Liver (tissue), 9 donors: ENCODE measurements around the gene ERICH4. TPM values are rescaled to one million over a fixed set of nuclear protein-coding genes. Genes with fewer than 3 reads are reported as not detected.

Experiments used
- DNase-seq: peaks from one replicate; pipeline ENCODE4 v3.0.0-alpha.2; 2017; ENCODE audit warnings: low spot score
- H3K27ac ChIP-seq, 2 donors: one replicate each; pipeline ENCODE4 v1.7.0; 2013; ENCODE audit warnings: inconsistent platforms in 2 of 2, low read length in 2 of 2, control low read depth in 1 of 2, low read depth in 1 of 2, mild to moderate bottlenecking in 1 of 2
- H3K27me3 ChIP-seq, 4 donors: one replicate each; pipeline versions ENCODE4 v1.6.1 to v1.7.0; 2013; ENCODE audit warnings: low read length in 3 of 4, inconsistent platforms in 1 of 4, mild to moderate bottlenecking in 1 of 4, moderate library complexity in 1 of 4; ENCODE audit not compliant: control insufficient read depth in 4 of 4, insufficient read depth in 4 of 4
- H3K36me3 ChIP-seq, 4 donors: one replicate each; pipeline versions ENCODE4 v1.6.1 to v1.7.0; 2013; ENCODE audit warnings: low read length in 3 of 4, mild to moderate bottlenecking in 3 of 4, low read depth in 1 of 4, moderate library complexity in 1 of 4; ENCODE audit not compliant: control insufficient read depth in 4 of 4, insufficient read depth in 3 of 4
- H3K4me1 ChIP-seq, 4 donors: one replicate each; pipeline versions ENCODE4 v1.6.1 to v1.7.0; 2013; ENCODE audit warnings: low read length in 3 of 4, mild to moderate bottlenecking in 3 of 4, moderate library complexity in 1 of 4; ENCODE audit not compliant: control insufficient read depth in 4 of 4, insufficient read depth in 4 of 4
- H3K4me3 ChIP-seq, 3 donors: one replicate each; pipeline versions ENCODE4 v1.6.1 to v1.7.0; 2013; ENCODE audit warnings: low read length in 3 of 3, control low read depth in 1 of 3, low read depth in 1 of 3, mild to moderate bottlenecking in 1 of 3
- H3K9ac ChIP-seq, 2 donors: one replicate each; pipeline ENCODE4 v1.7.0; 2013; ENCODE audit warnings: low read length in 2 of 2, mild to moderate bottlenecking in 2 of 2, moderate library complexity in 2 of 2, control low read depth in 1 of 2, low read depth in 1 of 2
- H3K9me3 ChIP-seq, 4 donors: one replicate each; pipeline versions ENCODE4 v1.6.1 to v1.7.0; 2013; ENCODE audit warnings: low read length in 3 of 4; ENCODE audit not compliant: control insufficient read depth in 4 of 4
- ATF3 ChIP-seq: IDR thresholded peaks from 2 replicates; pipeline ENCODE4 v1.6.1; 2016; ENCODE audit warnings: antibody characterized with exemption
- EGR1 ChIP-seq, 2 donors: IDR thresholded peaks; 2 replicates each; pipeline ENCODE4 v1.6.1; 2016 to 2018; ENCODE audit warnings: antibody characterized with exemption in 2 of 2, low read depth in 2 of 2
- FOXA1 ChIP-seq: IDR thresholded peaks from 2 replicates; pipeline ENCODE4 v1.6.1; 2016; ENCODE audit warnings: antibody characterized with exemption
- GABPA ChIP-seq, 2 donors: IDR thresholded peaks in 1 of 2; conservative IDR thresholded peaks in 1 of 2; 2 replicates each; pipeline ENCODE4 v1.6.1; 2016; ENCODE audit warnings: antibody characterized with exemption in 2 of 2, mild to moderate bottlenecking in 1 of 2, moderate library complexity in 1 of 2
- HNF4A ChIP-seq, 2 donors: conservative IDR thresholded peaks; 2 replicates each; pipeline ENCODE4 v1.6.1; 2016; ENCODE audit warnings: antibody characterized with exemption in 2 of 2, mild to moderate bottlenecking in 2 of 2
- HNF4G ChIP-seq: IDR thresholded peaks from 2 replicates; pipeline ENCODE4 v1.6.1; 2016; ENCODE audit warnings: antibody characterized with exemption
- JUND ChIP-seq, 2 donors: IDR thresholded peaks; 2 replicates each; pipeline ENCODE4 v1.6.1; 2016; ENCODE audit warnings: antibody characterized with exemption in 2 of 2
- MAX ChIP-seq: IDR thresholded peaks from 2 replicates; pipeline ENCODE4 v1.6.1; 2016; ENCODE audit warnings: antibody characterized with exemption
- NR2F2 ChIP-seq: IDR thresholded peaks from 2 replicates; pipeline ENCODE4 v1.6.1; 2016; ENCODE audit warnings: antibody characterized with exemption
- REST ChIP-seq: IDR thresholded peaks from 2 replicates; pipeline ENCODE4 v1.6.1; 2016; ENCODE audit warnings: antibody characterized with exemption, mild to moderate bottlenecking
- RXRA ChIP-seq, 2 donors: IDR thresholded peaks; 2 replicates each; pipeline ENCODE4 v1.6.1; 2017 to 2018; ENCODE audit warnings: antibody characterized with exemption in 2 of 2, mild to moderate bottlenecking in 1 of 2
- SP1 ChIP-seq: IDR thresholded peaks from 2 replicates; pipeline ENCODE4 v1.6.1; 2018; ENCODE audit warnings: antibody characterized with exemption, mild to moderate bottlenecking
- TAF1 ChIP-seq: conservative IDR thresholded peaks from 2 replicates; pipeline ENCODE4 v1.6.1; 2016; ENCODE audit warnings: antibody characterized with exemption, mild to moderate bottlenecking
- YY1 ChIP-seq: IDR thresholded peaks from 2 replicates; pipeline ENCODE4 v1.6.1; 2016; ENCODE audit warnings: antibody characterized with exemption, mild to moderate bottlenecking
- ZBTB33 ChIP-seq: IDR thresholded peaks from 2 replicates; pipeline ENCODE4 v1.6.1; 2016; ENCODE audit warnings: antibody characterized with exemption
- WGBS: extraction: QIAGEN DNeasy Blood & Tissue Kit; methylation state at CpG from one replicate; pipeline ENCODE4 v1.1.7; 2013; 5-methylcytosine and 5-hydroxymethylcytosine counted together
- polyA plus RNA-seq, 2 donors: library from polyadenylated mRNA; stranded (reverse) in 1 of 2; unstranded in 1 of 2; fragments of 200-250 nt in 1 of 2; fragments of >200 nt in 1 of 2; fragmentation: Nextera tagmentation in 1 of 2; extraction: Ambion mirVana in 1 of 2; gene quantifications; one replicate each; pipeline versions ENCODE4 v1.2.1 to v1.2.3, GENCODE V29; 2013 to 2015
- total RNA-seq, 2 donors: library from RNA; depleted of rRNA; stranded (reverse); fragments of >200 nt; gene quantifications; one replicate each; pipeline ENCODE4 v1.2.3, GENCODE V29; 2014
- donor health status: healthy.
- donor health status: healthy.
- donor health status: healthy.
- donor health status: healthy.
- donor health status: healthy.

The ERICH4 gene
- total and polyA plus RNA-seq, 4 donors, result not detected

GRCh38 chr19:41426116-41426841 is 16.7 kb upstream of the ERICH4 start:
- H3K4me3 ChIP-seq, result peak overlapping the region in 1 of 3 donors; percentile 9
- H3K27ac ChIP-seq, result no peak overlapping the region
- TF ChIP-seq ZBTB33, result no peak
- TF ChIP-seq REST, result no peak
- no peak for TF ChIP-seq ATF3
- no peak for TF ChIP-seq EGR1 (IDR thresholded peaks at IDR 0.05; ENCODE audit: low read depth in 2 of 2)
- TF ChIP-seq JUND (IDR thresholded peaks at IDR 0.05), result no peak
- TF ChIP-seq HNF4A (conservative IDR thresholded peaks at IDR 0.05), result no peak
- no peak for TF ChIP-seq GABPA (IDR thresholded peaks at IDR 0.05 in 1 of 2, conservative IDR thresholded peaks at IDR 0.05 in 1 of 2)
- no peak for DNase-seq
- H3K36me3 ChIP-seq, result peaks cover 9 to 46% (median 10%) of the 10 kb centered on the region in 4 donors
- WGBS, result 86% methylated on average over 36 of the region's 36 CpGs
- H3K9ac ChIP-seq, result no peak overlapping the region
- peaks cover 0 to 5% (median 3%) of the 10 kb centered on the region in 4 donors for H3K4me1 ChIP-seq
- H3K27me3 ChIP-seq, result no peaks in the 10 kb centered on the region
- no peaks in the 10 kb centered on the region for H3K9me3 ChIP-seq

- H3K9me3 ChIP-seq, result no peaks in the 10 kb centered on the region
- 52% methylated on average over 19 of the region's 19 CpGs for WGBS
- no peak within 1 kb of the TSS for H3K9ac ChIP-seq
- H3K27me3 ChIP-seq, result no peaks in the 10 kb centered on the region
- DNase-seq, result peak; percentile 86
- peak within 1 kb of the TSS; percentile 47 to 53 for H3K27ac ChIP-seq
- peaks cover 6 to 39% (median 10%) of the 10 kb centered on the region in 4 donors for H3K36me3 ChIP-seq
- peaks cover 0 to 13% (median 10%) of the 10 kb centered on the region in 4 donors for H3K4me1 ChIP-seq
- TF ChIP-seq RXRA (IDR thresholded peaks at IDR 0.05) (no peak), GABPA (IDR thresholded peaks at IDR 0.05 in 1 of 2, conservative IDR thresholded peaks at IDR 0.05 in 1 of 2) (no peak), YY1 (no peak), FOXA1 (no peak), MAX (no peak), HNF4G (no peak), NR2F2 (no peak), TAF1 (no peak), SP1 (no peak)
- peak within 1 kb of the TSS in 1 of 3 donors; percentile 22 for H3K4me3 ChIP-seq
Observed at GRCh38 chr19:41426952-41427646, 15.9 kb upstream of the ERICH4 start, which contains the start of gene B3GNT8. Gene B3GNT8 (minus strand): TSS chr19:41427374. CDS start chr19:41426778, 596 bp downstream.
